ENCODE results near the gene SLC25A13.

The SLC25A13 gene

DNA sequence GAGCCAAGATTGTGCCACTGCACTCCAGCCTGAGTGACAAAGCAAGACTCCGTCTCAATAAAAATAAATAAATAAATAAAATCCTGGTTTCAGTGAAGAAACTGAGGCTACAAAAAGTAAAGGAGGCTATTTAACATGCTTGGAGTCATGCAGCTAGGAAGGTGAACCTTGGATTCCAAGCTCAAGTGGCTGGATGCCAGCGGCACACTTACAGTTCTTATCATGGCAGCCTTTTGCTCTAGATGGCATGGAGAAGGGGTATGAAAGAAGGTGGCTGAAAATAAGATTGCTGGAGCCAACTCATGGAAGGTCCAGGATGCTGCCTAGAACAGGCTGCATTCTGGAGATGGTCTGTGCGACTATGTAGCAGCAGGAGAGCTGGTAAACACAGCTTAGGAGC is 170.0 kb downstream of the SLC25A13 start:
- Mint-ChIP-seq H3K4me3 (no peak overlapping the region), H3K36me3 (peaks cover 39% of the 10 kb centered on the region), H3K27me3 (no peaks in the 10 kb centered on the region), H3K4me1 (no peaks in the 10 kb centered on the region), H3K27ac (no peak overlapping the region), H3K9me3 (no peaks in the 10 kb centered on the region)
- DNase-seq (ENCODE audit: low spot score in 2 of 2) (no peak), ATAC-seq (ENCODE audit: low read depth) (no peak)

DNA sequence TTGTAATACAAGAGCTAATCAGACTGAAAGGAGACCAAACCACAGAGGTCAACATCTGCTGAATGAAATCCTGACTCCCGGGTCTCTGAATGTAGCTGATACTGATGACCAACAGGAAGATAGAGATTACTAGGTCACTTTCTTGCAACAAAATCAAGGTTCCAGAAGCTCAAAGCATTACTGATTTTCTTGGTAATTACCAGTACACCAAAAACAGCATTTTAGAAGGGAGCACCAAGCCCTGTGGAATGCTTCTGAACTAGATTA is 177.7 kb downstream of the SLC25A13 start:
- Mint-ChIP-seq H3K4me1 (no peaks in the 10 kb centered on the region), H3K4me3 (no peak overlapping the region), H3K9me3 (no peaks in the 10 kb centered on the region), H3K27me3 (no peaks in the 10 kb centered on the region), H3K27ac (peak overlapping the region; percentile 16), H3K36me3 (peaks cover 42% of the 10 kb centered on the region)
- ATAC-seq (ENCODE audit: low read depth), result no peak
- no peak for DNase-seq (ENCODE audit: low spot score in 2 of 2)

DNA sequence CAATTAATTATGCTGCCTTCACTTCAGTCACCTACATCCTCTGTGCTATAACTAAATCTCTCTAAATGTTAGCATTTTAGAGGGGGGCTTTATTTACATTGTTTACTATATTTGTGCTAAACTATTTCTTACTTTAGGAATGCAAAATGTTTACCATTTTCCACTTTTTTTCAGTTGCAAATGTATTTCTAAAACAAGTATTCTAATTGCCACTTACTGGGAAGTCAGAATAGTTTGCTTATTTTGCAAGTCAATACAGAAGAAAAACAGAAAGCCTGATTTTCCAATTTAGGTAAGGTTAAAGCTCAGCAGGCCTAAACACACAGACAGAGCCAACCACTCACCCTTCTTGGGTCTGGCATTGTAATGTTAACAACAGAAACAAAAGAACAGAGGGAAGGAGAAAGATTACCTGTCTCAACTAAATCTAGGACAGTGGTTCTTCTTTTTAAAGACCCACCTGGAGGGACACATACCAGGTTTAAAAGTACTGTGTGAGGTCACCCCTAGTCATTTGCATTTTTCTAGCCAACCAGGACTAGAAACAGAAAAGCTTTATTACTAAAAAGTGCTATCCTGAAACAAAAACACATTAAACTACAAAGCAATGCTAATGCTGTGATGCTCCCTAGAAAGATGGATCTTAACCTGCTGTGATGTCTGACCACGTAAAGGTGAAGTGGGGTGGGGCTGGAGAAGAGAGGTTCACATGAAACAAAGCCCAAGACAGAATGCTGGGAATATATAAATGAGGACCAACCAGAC is 178.2 kb downstream of the SLC25A13 start:
- Mint-ChIP-seq H3K4me3 (no peak overlapping the region), H3K27me3 (no peaks in the 10 kb centered on the region), H3K27ac (peak overlapping the region; percentile 16), H3K9me3 (no peaks in the 10 kb centered on the region), H3K36me3 (peaks cover 38% of the 10 kb centered on the region), H3K4me1 (no peaks in the 10 kb centered on the region)
- DNase-seq (ENCODE audit: low spot score in 2 of 2) (no peak), ATAC-seq (ENCODE audit: low read depth) (no peak)

DNA sequence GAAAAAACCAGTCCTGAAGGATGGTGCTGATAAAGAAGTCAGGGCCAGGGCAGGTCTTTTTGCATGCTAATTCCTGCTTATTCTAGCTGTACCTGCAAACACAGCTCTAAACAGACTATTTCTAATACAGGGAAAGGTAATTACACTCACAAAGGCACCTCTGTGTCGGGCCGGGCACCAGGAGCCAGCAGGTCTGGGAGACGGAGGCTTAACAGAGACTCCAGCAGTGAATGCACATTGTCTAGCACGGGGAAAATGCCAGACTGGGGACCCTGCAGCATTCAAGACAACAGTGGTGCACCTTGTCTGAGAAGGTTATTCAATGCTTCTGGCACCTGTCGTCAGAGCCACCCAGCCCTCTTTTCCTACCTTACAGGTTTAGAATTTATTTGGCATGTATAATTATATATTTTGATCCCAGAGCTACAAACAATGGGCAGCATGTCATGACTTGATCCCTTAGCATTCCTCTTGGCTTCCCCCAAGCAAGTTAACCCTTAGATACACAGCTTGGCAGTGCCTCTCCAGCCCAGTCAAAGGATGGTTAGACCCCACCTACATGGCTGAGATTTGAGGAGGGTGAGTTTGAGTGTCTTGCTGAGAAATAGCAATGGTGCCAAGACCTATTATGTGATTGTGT is 185.2 kb downstream of the SLC25A13 start:
- Mint-ChIP-seq H3K27me3 (no peaks in the 10 kb centered on the region), H3K27ac (no peak overlapping the region), H3K4me1 (no peaks in the 10 kb centered on the region), H3K36me3 (peaks cover 42% of the 10 kb centered on the region), H3K4me3 (no peak overlapping the region), H3K9me3 (no peaks in the 10 kb centered on the region)
- DNase-seq (ENCODE audit: low spot score in 2 of 2) (no peak), ATAC-seq (ENCODE audit: low read depth) (no peak)

DNA sequence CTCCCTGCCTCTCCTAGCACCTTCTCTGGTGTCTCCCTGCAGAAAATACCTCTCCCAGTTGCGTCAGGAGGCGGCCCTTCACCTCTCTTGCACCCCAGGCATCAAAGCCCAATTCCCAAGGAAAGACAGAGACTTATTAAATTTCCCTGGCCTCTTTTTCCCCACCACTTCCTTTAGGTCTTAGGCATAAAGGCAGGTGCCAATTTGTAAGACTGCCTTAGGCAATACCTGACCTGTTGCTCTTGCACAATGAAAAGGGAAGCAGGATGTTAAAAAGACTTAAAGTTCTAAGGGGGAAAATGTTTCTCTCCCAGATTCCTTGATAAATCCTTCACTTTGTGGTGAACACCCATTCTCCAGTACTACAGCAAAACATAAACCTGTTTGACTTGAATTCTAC is 186.7 kb downstream of the SLC25A13 start:
- no peak overlapping the region for H3K27ac Mint-ChIP-seq
- no peaks in the 10 kb centered on the region for H3K27me3 Mint-ChIP-seq
- no peaks in the 10 kb centered on the region for H3K4me1 Mint-ChIP-seq
- ATAC-seq (ENCODE audit: low read depth), result no peak
- no peak for DNase-seq (ENCODE audit: low spot score in 2 of 2)
- no peaks in the 10 kb centered on the region for H3K9me3 Mint-ChIP-seq
- H3K4me3 Mint-ChIP-seq, result no peak overlapping the region
- H3K36me3 Mint-ChIP-seq, result peaks cover 38% of the 10 kb centered on the region

DNA sequence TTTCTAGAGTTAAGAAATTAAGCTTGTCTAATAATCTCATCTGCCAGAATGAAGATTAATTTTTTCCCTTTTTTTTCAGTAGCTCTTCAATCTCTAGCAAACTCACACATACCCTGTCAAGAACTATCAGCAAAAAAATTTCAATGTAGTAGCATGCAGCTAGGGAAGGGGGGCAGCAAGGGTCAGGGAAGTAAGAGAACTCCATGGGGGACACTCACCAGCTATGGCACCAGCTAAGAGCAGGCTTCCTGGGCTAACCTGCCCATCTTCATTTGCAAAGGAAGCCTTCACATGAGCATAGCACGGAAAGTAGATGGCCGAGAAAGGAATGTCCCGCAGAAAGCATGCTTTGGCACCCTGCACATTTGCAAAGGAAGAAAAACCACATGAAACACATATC is 190.4 kb downstream of the SLC25A13 start:
- DNase-seq (ENCODE audit: low spot score in 2 of 2) (no peak), ATAC-seq (ENCODE audit: low read depth) (no peak)
- Mint-ChIP-seq H3K36me3 (peaks cover 44% of the 10 kb centered on the region), H3K4me3 (no peak overlapping the region), H3K27ac (no peak overlapping the region), H3K4me1 (no peaks in the 10 kb centered on the region), H3K9me3 (no peaks in the 10 kb centered on the region), H3K27me3 (no peaks in the 10 kb centered on the region)

DNA sequence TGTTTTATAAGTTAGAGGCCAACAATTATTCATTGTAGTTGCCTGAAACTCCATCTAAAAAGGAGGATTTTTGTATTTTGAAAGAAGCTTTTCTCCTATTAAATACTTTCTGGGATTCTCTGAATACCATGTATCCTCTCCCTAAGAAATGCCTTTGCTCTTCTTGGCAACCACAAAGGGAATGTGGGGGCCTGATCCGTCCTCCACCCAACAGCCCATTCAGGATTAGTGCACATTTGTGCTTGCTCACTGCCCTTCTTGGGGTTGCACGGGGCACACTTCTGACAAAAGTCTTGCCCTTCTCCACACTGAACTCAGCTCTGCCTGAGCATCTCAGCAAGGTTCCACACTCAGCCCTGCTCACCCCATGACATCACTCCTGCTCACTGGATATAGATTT is 194.2 kb downstream of the SLC25A13 start:
- Mint-ChIP-seq H3K27me3 (no peaks in the 10 kb centered on the region), H3K27ac (no peak overlapping the region), H3K36me3 (peaks cover 28% of the 10 kb centered on the region), H3K4me3 (no peak overlapping the region), H3K9me3 (no peaks in the 10 kb centered on the region), H3K4me1 (no peaks in the 10 kb centered on the region)
- ATAC-seq (ENCODE audit: low read depth), result no peak
- no peak for DNase-seq (ENCODE audit: low spot score in 2 of 2)

DNA sequence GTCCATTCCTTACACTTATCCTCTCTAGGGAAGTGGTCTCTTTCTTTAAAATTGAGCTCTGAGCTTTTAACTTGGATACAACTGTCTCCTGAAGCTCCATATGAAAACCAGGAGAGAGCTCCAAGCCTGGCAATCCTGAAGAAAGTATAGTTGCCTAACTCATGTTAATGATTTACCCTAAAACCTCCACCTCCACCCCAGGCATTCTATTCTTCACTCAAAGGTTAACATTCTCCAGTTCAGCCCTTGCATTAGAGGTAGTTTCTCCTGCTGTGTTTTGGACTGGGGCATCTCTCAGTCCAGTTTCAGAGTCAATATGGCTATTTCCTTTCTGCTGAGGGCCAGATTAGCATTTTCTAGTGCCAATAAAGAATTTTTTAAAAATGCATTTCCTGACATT is 195.5 kb downstream of the SLC25A13 start:
- no peak for ATAC-seq (ENCODE audit: low read depth)
- H3K9me3 Mint-ChIP-seq, result no peaks in the 10 kb centered on the region

DNA sequence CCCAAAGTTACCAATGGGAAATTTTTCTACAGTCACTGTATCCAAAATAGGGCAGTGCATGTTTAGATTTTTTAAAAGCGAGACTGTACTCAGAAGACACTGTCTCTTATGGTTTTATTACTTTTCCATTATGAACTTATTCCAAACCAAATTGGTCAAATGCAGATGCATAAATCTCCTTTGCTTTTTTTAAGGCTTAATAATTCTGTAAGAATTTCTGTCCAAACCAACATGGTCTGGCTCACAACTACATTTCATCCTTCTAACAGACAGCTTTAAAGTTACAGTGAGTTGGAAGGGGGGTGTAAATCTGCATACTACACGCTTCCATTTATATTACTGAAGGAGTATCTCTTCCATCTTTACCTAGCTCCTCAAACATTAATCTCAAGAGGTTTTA is 199.2 kb downstream of the SLC25A13 start:
- Mint-ChIP-seq H3K36me3 (peaks cover 28% of the 10 kb centered on the region), H3K4me1 (no peaks in the 10 kb centered on the region), H3K4me3 (no peak overlapping the region), H3K27ac (peak overlapping the region; percentile 24), H3K9me3 (no peaks in the 10 kb centered on the region), H3K27me3 (no peaks in the 10 kb centered on the region)
- no peak for DNase-seq (ENCODE audit: low spot score in 2 of 2)
- no peak for ATAC-seq (ENCODE audit: low read depth)

More for the DNA sequence above, 195.5 kb downstream of the SLC25A13 start:
- H3K27me3 Mint-ChIP-seq, result no peaks in the 10 kb centered on the region
- H3K4me1 Mint-ChIP-seq, result no peaks in the 10 kb centered on the region
- no peak overlapping the region for H3K4me3 Mint-ChIP-seq
- H3K27ac Mint-ChIP-seq, result no peak overlapping the region
- no peak for DNase-seq (ENCODE audit: low spot score in 2 of 2)
- H3K36me3 Mint-ChIP-seq, result peaks cover 33% of the 10 kb centered on the region

DNA sequence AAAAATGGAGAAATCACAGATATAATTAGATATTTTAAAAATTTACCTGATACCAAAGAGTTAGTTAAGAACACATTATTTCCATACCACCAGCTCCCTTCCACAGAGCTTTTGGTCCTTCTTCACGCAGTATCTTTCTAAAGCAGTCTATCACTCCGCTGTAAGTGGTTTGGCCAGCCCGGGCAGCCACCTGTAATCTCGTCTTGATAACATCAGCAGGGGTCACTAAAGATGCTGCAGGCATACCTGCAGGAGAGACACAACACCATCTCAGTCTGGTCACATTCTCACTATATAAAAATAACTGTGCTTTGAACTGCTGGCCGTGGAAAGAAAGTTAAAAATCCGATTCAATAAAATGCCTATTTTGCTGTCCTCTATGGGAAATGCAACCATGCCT is 200.1 kb downstream of the SLC25A13 start:
- Mint-ChIP-seq H3K36me3 (peaks cover 28% of the 10 kb centered on the region), H3K27ac (peak overlapping the region; percentile 28), H3K27me3 (no peaks in the 10 kb centered on the region), H3K4me3 (no peak overlapping the region), H3K4me1 (no peaks in the 10 kb centered on the region), H3K9me3 (no peaks in the 10 kb centered on the region)
- ATAC-seq (ENCODE audit: low read depth), result no peak
- no peak for DNase-seq (ENCODE audit: low spot score in 2 of 2)

DNA sequence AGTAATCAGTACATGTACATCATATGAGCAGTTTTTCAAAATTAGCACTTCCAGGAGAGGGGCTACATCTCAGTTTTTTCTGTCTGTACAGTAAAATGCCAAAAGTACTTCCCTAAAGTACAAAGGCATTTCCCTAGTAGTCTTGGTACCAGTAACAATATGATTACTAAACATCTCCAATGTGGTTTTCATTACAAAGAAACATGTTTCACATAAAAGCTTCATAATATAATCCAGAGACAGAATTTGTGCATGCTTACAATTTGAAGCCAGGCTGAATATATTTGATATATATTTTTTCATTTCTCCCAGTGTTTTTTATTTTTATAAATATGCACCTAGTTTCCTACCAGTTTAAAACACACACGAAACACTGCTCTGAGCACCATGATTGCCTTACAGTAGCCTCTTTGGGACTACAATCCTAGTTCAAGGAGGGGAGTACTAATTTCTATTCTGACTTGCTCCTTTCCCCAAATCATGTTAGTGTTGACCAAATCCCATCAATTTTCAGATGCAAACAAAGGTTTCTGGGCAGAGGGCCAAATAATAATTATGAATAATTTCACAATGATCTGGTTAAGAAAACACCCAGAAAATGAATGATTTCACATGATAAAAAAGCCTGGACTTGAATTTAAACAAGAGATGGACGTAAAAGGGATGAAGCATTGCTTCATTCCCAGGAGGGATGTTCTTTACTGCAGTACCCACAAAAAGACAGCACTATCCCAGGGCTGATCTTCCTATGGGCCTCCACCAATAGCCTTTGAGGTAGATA is 201.3 kb downstream of the SLC25A13 start:
- ATAC-seq (ENCODE audit: low read depth) (no peak), DNase-seq (ENCODE audit: low spot score in 2 of 2) (no peak)
- H3K27me3 Mint-ChIP-seq, result no peaks in the 10 kb centered on the region
- peaks cover 24% of the 10 kb centered on the region for H3K36me3 Mint-ChIP-seq
- H3K27ac Mint-ChIP-seq, result peak overlapping the region; percentile 28
- H3K4me1 Mint-ChIP-seq, result no peaks in the 10 kb centered on the region
- no peaks in the 10 kb centered on the region for H3K9me3 Mint-ChIP-seq
- H3K4me3 Mint-ChIP-seq, result no peak overlapping the region

DNA sequence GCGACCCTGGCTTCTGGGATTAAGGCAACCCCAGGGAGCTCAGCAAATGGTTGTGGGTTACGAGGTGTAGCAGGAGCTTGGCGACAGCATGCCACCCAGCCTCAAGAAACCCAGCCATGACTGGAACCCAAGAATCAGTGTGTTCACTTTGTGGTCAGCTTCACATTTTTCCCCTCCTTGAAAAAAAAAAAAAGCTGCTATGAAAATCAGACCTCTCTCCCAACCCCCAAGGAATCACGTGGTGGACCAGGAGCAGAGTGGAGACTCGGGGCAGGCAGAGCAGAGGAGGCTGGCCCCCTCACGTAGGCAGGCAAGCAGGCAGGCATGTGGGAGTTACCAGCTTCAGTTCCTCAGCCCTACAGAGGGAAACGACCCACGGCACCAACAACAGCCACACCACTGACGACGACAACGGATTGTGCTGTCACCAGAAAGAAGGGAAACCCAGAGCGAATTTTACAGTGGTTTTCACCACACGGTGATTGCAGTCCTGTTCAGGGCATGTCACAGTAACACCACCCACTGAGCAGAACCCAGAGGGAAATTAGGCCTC is 203.4 kb downstream of the SLC25A13 start:
- H3K27ac Mint-ChIP-seq, result no peak overlapping the region
- no peak for ATAC-seq (ENCODE audit: low read depth)
- no peaks in the 10 kb centered on the region for H3K4me1 Mint-ChIP-seq
- DNase-seq (ENCODE audit: low spot score in 2 of 2), result no peak
- H3K4me3 Mint-ChIP-seq, result no peak overlapping the region
- H3K36me3 Mint-ChIP-seq, result peaks cover 19% of the 10 kb centered on the region
- no peaks in the 10 kb centered on the region for H3K9me3 Mint-ChIP-seq
- no peaks in the 10 kb centered on the region for H3K27me3 Mint-ChIP-seq

DNA sequence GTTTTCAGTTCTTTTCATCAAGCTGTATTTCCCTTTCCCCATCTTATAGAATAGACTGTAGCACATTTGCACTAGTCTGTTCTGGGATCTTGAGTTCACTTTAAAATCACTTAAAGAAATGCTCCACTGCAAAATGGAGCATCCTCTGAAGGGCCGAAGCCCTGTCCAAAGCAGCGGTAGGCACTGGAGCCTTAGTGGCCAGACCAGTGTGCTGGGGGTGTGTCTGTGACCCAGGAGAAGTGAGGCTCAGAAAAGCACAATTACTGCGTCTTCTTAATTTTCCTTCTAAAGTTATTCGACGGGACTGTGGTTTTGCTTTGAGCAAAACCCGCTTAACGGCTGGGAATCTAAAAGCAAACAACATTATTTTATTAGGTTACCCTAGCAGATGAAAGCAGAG is 205.7 kb downstream of the SLC25A13 start:
- H3K36me3 Mint-ChIP-seq, result peaks cover 7% of the 10 kb centered on the region
- H3K4me1 Mint-ChIP-seq, result no peaks in the 10 kb centered on the region
- no peak overlapping the region for H3K4me3 Mint-ChIP-seq
- peaks cover 2% of the 10 kb centered on the region for H3K27me3 Mint-ChIP-seq
- ATAC-seq (ENCODE audit: low read depth), result no peak
- H3K27ac Mint-ChIP-seq, result no peak overlapping the region
- no peak for DNase-seq (ENCODE audit: low spot score in 2 of 2)
- peaks cover 6% of the 10 kb centered on the region for H3K9me3 Mint-ChIP-seq

DNA sequence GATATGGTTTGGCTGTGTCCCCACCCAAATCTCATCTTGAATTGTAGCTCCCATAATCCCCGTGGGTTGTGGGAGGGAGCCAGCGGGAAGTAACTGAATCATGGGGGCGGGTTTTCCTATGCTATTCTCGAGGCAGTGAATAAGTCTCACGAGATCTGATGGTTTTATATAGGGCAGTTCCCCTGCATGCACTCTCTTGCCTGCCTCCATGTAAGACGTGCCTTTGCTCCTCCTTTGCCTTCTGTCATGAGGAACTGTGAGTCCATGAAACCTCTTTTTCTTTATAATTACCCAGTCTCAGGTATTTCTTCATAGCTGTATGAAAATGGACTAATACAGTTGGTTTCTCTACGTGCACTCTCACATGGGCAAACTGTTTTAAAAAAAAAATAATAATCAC is 207.7 kb downstream of the SLC25A13 start:
- Mint-ChIP-seq H3K4me1 (no peaks in the 10 kb centered on the region), H3K4me3 (no peak overlapping the region), H3K27me3 (peaks cover 2% of the 10 kb centered on the region), H3K9me3 (peaks cover 11% of the 10 kb centered on the region), H3K36me3 (no peaks in the 10 kb centered on the region), H3K27ac (no peak overlapping the region)
- DNase-seq (ENCODE audit: low spot score in 2 of 2) (no peak), ATAC-seq (ENCODE audit: low read depth) (no peak)

Measured in memory B cell (primary cell).